Ishikawa (cell line): ENCODE data around the gene NOD2.

Experiments
- EGR1 ChIP-seq: IDR thresholded peaks from 2 replicates; pipeline ENCODE4 v1.6.1; 2012
- EP300 ChIP-seq: IDR thresholded peaks from 2 replicates; pipeline ENCODE4 v1.6.1; 2012; ENCODE audit warnings: borderline replicate concordance
- NFIC ChIP-seq: IDR thresholded peaks from 2 replicates; pipeline ENCODE4 v1.6.1; 2012
- RAD21 ChIP-seq: IDR thresholded peaks from 2 replicates; pipeline ENCODE4 v1.6.1; 2012; ENCODE audit warnings: low read depth
- TAF1 ChIP-seq: IDR thresholded peaks from 2 replicates; pipeline ENCODE4 v1.6.1; 2012; ENCODE audit warnings: low read depth, mild to moderate bottlenecking
- TF ChIP-seq, protein P1 (sequence below): IDR thresholded peaks from 2 replicates; pipeline ENCODE4 v1.6.1; 2012

DNA sequence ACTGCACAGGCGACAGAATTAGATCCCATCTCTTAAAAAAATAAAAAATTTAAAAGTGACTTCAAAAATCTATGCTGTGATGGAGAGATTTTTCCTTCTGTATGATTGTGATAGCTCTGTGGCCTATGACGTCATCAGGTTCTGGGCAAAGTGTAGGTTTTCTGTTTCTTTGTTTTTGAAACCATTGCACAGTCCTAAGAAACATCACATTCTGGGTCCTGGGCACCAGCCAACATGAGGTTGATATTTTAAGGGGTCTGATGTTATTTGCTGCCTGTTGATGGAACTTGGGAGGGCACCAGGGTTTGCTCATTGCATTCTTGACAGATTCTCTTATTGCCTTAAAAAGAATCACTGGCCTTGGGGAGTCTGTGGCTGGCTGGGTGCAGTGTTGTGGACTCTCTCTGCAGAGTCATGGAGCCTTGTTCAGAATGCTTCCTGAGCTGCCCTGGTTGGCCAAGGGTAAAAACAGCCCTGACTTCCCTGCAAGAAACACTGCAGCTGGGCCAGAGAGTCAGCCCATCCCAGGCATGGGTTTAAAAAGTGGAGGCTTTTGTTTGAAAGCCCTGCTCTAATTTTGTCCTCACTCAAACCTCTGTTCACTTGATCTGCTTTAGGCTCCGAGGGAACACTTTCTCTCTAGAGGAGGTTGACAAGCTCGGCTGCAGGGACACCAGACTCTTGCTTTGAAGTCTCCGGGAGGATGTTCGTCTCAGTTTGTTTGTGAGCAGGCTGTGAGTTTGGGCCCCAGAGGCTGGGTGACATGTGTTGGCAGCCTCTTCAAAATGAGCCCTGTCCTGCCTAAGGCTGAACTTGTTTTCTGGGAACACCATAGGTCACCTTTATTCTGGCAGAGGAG, 38.0 kb downstream of the NOD2 start:
- TF ChIP-seq EGR1 (no peak), RAD21 (no peak), TAF1 (no peak), EP300 (no peak), NFIC (no peak)
- TF ChIP-seq, protein P1, sequence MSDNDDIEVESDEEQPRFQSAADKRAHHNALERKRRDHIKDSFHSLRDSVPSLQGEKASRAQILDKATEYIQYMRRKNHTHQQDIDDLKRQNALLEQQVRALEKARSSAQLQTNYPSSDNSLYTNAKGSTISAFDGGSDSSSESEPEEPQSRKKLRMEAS = no peak
